NCI-H526 (cell line): ENCODE data around the gene MCM6.
A peak's percentile ranks its signal among the peaks of the same experiment; 100 is the strongest.
"Not testable (repeated sequence)": the region's sequence is repeated elsewhere in the genome, so short reads cannot be mapped to it uniquely, and the experiment has no call there.

Experiments used
- DNase-seq, 2 experiments: peaks; one replicate each; lab custom pipeline; 2025; lab: John Stamatoyannopoulos, UW

The MCM6 gene

GRCh38 chr2:135820003-135820618 lies 56.1 kb downstream of the MCM6 start:
- no peak for DNase-seq

GRCh38 chr2:135818937-135819610 lies 57.2 kb downstream of the MCM6 start:
- DNase-seq, result no peak

GRCh38 chr2:135817951-135818350 lies 58.3 kb downstream of the MCM6 start:
- no peak for DNase-seq

- DNase-seq, result no peak
Observed at GRCh38 chr2:135817466-135817865, 58.8 kb downstream of the MCM6 start.

GRCh38 chr2:135815269-135815668 lies 61.0 kb downstream of the MCM6 start:
- no peak for DNase-seq

GRCh38 chr2:135812907-135813511 lies 63.2 kb downstream of the MCM6 start:
- DNase-seq, result no peak

GRCh38 chr2:135807874-135808273 lies 68.4 kb downstream of the MCM6 start:
- DNase-seq, result not testable (repeated sequence)

- DNase-seq, result no peak
Observed at GRCh38 chr2:135803278-135803677, 73.0 kb downstream of the MCM6 start.

GRCh38 chr2:135802350-135802749 lies 73.9 kb downstream of the MCM6 start:
- DNase-seq, result no peak

- DNase-seq, result no peak
Observed at GRCh38 chr2:135800513-135801460, 75.5 kb downstream of the MCM6 start.

- no peak for DNase-seq
Observed at GRCh38 chr2:135799738-135800137, 76.5 kb downstream of the MCM6 start.

- DNase-seq, result peak in 1 of 2 experiments; percentile 18
Observed at GRCh38 chr2:135798762-135799161, 77.5 kb downstream of the MCM6 start.

GRCh38 chr2:135798275-135798705 lies 78.0 kb downstream of the MCM6 start:
- no peak for DNase-seq

GRCh38 chr2:135797497-135798274 lies 78.6 kb downstream of the MCM6 start:
- peak; percentile 43 to 85 for DNase-seq

GRCh38 chr2:135796606-135797005 lies 79.6 kb downstream of the MCM6 start:
- DNase-seq, result no peak

GRCh38 chr2:135795641-135796040 lies 80.6 kb downstream of the MCM6 start:
- not testable (repeated sequence) for DNase-seq

- no peak for DNase-seq
Observed at GRCh38 chr2:135792401-135793150, 83.7 kb downstream of the MCM6 start.

GRCh38 chr2:135791418-135792190 lies 84.6 kb downstream of the MCM6 start:
- DNase-seq, result no peak

GRCh38 chr2:135790423-135790822 lies 85.8 kb downstream of the MCM6 start:
- DNase-seq, result no peak
